Mucosa of rectum (tissue), 2 donors: ENCODE results near the gene LMX1B.

Experiments
- H3K27ac ChIP-seq, 2 donors: one replicate each; pipeline ENCODE4 v1.7.0; 2013; ENCODE audit warnings: inconsistent platforms in 2 of 2, low read depth in 2 of 2, low read length in 2 of 2
- H3K27me3 ChIP-seq, 2 donors: one replicate each; pipeline ENCODE4 v1.7.0; 2013; ENCODE audit warnings: low read length in 2 of 2; ENCODE audit not compliant: control insufficient read depth in 2 of 2, insufficient read depth in 2 of 2
- H3K36me3 ChIP-seq, 2 donors: one replicate each; pipeline ENCODE4 v1.7.0; 2013; ENCODE audit warnings: low read length in 2 of 2; ENCODE audit not compliant: control insufficient read depth in 2 of 2, insufficient read depth in 2 of 2
- H3K4me1 ChIP-seq, 2 donors: one replicate each; pipeline ENCODE4 v1.7.0; 2013; ENCODE audit warnings: low read length in 2 of 2, mild to moderate bottlenecking in 1 of 2; ENCODE audit not compliant: control insufficient read depth in 2 of 2, insufficient read depth in 2 of 2
- H3K4me3 ChIP-seq, 2 donors: one replicate each; pipeline ENCODE4 v1.7.0; 2013; ENCODE audit warnings: low read length in 2 of 2
- H3K9ac ChIP-seq, 2 donors: one replicate each; pipeline ENCODE4 v1.7.0; 2013; ENCODE audit warnings: low read length in 2 of 2, low read depth in 1 of 2, mild to moderate bottlenecking in 1 of 2
- H3K9me3 ChIP-seq, 2 donors: one replicate each; pipeline ENCODE4 v1.7.0; 2013; ENCODE audit warnings: low read length in 2 of 2; ENCODE audit not compliant: control insufficient read depth in 2 of 2
- donor health status: healthy.
- donor health status: Normal muscosa, but diverticular disease.

LMX1B gene

DNA sequence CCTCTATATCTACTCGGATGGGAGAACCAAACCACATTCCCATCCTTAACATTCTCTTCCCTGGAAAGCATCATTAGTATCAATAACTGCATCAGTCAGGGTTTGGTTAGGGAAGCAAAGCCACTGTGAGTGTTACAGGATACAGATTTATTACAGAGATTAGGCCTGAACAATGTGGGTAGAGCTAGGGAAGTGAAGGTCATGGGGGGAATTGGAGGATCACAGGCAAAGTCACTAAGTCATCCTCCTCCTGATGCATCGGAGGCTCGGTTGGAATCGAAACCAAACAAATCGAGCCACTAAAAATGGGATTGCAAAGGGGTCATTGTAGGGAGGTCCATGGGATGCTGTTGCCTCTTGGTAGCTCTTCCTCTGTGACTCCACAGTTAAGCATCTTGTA lies 129.3 kb downstream of the LMX1B start:
- no peaks in the 10 kb centered on the region for H3K4me1 ChIP-seq
- H3K27me3 ChIP-seq: peaks cover 36 to 67% of the 10 kb centered on the region in 2 donors
- no peaks in the 10 kb centered on the region for H3K36me3 ChIP-seq
- no peak overlapping the region for H3K4me3 ChIP-seq
- no peak overlapping the region for H3K9ac ChIP-seq
- H3K27ac ChIP-seq: no peak overlapping the region
- no peaks in the 10 kb centered on the region for H3K9me3 ChIP-seq

DNA sequence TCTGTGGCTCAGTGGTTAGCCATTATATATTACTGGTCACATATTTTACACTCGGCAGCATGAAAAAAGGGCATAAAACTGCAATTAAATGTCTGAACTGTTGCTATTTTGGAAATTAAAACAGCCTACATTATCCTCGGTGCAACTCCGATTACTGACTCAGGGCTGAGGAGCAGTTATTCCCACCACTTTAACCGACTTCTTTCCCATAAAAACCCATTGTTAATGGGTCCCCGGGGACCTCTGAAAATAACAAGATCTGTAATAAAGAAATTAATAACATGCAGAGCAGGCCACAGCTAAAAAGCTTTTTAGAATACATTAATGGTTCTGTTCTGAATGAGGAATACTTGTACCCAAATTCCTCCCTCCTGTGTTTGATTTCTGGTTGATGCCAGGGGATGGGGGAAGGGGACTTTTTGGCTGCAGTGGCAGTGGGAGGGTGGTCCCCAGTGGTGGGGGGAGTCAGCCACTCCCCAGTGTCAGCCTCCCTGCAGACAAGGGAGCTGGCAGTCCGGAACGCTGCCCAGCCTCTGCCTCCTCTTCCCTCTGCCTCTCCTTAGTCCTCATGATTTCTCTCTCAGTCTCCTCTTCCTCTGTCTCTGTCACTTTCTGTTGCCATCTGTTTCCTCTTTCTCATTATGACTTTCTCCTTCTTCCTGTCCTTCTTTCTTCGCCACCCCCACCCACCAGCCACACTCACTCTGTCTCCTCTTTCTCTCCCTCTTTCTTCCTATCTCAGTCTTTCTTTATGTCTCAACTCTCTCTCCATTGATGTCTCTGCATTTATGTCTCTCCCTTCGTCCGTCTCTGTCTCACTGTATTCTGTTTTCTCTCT lies 132.1 kb downstream of the LMX1B start:
- H3K4me3 ChIP-seq: no peak overlapping the region
- peaks cover 23 to 53% of the 10 kb centered on the region in 2 donors for H3K27me3 ChIP-seq

More for the DNA sequence above, 132.1 kb downstream of the LMX1B start:
- Histone ChIP-seq H3K27ac (no peak overlapping the region), H3K9me3 (no peaks in the 10 kb centered on the region), H3K9ac (no peak overlapping the region), H3K4me1 (no peaks in the 10 kb centered on the region), H3K36me3 (no peaks in the 10 kb centered on the region)
